HG03045 (cell line): Measurements from ENCODE around the gene CTNNBL1.
"Not testable (repeated sequence)": the region's sequence is repeated elsewhere in the genome, so short reads cannot be mapped to it uniquely, and the experiment has no call there.

Experiments used
- ATAC-seq: cut with Tn5 transposase; IDR thresholded peaks from one replicate; pipeline ENCODE4 v1.9.1; 2021; ENCODE audit warnings: mild to moderate bottlenecking, moderate library complexity; ENCODE audit not compliant: unreplicated experiment

CTNNBL1 gene

DNA sequence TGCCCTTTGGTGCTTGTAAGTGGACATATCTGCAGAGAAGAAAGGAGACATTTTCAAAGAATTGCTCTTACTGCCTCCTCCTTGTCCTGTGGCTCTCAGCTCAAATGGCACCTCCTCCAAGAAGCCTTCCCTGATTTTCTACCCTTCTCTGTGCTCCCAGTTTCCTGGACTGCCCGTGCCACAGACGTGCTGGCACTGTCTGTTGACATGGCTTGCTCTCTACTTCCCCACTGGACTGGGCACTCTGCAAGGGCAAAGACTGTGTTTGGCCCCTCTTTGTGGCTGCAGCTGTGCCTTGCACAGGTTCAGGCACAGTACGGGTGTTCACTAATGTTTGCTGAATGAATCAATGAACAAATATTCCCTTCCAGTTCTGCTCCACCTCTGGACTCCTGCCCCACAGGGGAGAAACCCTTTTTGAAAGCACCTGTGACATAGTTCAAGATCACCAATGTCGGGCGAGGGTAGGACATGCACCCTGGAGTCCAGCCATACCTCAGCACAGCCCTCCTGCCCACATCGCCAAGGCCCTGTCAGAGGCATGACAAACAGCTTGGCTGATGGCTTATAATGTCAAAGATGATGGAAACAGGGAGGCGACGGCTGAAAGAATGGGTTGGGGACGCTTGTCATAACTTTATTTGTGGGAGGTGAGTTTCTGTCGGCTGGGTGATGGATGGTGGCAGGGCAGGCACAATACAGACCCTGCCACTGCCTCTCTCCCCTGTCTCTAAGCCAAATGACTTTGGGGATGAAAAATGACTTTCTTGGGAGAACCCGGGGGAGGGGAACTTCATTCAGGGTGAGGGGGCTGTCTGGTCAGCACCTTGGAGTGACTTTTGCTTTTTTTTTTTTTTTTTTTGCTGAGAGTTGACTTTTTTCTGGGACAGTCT, 15.6 kb upstream of the CTNNBL1 start:
- no peak for ATAC-seq

DNA sequence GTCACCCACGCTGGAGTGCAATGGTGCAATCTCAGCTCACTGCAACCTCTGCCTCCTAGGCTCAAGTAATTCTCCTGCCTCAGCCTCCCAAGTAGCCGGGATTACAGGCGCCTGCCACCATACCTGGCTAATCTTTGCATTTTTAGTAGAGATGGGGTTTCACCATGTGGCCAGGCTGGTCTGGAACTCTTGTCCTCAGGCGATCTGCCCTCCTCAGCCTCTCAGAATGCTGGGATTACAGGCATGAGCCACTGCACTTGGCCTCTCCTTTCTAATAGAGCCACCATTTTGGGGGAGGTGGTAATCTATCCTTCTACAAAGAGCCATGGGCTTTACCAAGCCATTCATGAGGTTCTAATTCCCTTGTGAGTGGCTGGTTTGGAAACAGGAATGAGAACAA, 14.1 kb upstream of the CTNNBL1 start:
- not testable (repeated sequence) for ATAC-seq

DNA sequence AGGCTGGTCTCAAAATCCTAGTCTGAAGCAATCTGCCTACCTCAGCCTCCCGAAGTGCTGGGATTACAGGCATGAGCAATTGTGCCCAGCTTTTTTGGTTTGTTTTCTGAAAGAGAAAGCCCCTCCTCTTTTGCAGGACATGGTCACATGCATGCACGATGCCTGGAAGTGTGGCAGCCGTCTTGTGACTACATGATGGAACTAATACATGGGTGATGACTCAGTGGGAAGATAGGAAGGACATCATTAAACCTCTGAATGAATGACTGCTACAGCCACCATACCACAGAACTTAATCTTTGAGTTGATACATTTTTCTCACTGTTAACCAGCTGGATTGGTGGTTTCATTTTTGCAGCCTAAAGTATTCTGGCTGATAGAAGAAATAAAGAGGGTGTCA, 13.4 kb upstream of the CTNNBL1 start:
- no peak for ATAC-seq

DNA sequence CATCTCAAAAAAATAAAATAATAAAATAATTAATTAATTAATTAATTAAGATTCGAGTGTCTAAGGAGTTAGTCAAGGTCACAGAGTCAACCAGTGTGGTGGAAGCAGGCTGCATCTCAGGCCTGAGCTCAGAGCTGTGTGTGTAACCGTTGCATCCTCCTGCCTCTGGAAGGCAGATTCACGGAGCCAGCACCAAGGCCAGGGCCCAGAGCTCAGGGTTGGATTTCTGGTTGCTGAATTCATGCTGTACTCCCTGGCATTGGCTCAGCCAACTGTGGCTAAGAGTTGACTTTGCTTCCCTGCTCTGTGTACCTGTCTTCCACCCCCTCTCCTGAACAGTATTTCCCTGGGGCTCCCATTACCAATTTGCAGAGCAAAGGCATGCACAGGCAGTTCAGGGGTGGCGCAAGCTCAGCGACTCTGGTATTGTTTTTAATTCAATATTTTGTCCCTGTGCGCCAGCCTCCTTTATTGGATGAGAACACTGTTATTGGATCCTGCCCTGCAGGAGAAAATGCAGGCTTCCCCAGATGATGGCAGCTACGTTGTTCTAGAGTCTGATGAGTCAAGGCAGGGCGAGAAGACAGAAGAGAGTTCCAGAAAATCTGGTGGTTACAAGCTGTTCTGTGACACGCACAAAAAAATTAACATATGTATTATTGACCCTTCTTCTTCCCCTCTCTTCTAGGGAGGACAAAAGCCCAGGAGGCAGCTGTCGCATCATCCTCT, 12.3 kb upstream of the CTNNBL1 start:
- ATAC-seq, result no peak

DNA sequence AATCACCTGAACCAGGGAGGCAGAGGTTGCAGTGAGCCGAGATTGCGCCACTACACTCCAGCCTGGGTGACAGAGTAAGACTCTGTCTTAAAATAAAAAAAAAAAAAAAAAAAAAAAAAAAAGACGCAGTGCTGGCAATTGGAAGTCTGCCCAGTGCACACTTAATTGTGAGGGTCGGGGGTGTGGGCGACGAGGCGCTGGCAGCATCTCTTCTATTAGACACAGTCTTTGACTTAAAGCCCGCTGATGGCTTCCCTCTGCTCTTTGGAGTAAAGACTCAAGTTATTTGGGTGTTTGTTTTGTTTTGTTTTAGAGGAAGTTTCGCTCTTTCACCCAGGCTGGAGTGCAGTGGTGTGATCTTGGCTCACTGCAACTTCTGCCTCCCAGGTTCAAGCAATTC, 10.7 kb upstream of the CTNNBL1 start:
- not testable (repeated sequence) for ATAC-seq

DNA sequence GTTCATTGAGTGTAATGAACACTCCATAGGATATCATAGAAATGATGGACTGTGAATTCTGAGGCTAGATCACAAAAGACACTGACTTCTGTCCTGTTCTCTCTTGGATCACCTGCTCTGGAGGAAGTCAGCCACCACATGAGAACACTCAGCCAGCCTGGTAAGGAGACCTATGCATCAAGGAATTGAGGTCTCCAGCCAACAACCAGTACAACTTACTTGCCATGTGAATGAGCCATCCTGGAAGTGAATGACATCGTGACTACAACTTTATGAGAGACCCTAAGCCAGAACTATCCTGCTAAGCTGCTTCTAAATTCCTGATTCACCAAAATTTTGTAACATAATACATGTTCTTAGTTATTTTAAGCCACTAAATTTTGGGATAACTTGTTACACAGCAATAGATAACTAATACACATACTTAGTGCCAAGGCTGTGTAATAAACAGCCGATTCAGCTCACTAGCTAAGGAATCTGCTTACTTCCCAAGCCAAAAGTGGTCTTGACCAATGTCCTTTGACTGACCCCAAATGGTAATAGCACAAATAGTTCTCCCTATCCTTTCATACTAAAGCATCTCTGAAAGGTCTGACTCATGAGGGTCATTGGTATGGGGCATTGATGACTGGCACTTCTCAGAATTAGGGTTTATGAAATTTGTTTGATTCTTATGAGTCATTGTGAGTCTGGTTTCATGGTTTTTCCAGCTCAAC, 6.9 kb upstream of the CTNNBL1 start:
- ATAC-seq, result no peak

DNA sequence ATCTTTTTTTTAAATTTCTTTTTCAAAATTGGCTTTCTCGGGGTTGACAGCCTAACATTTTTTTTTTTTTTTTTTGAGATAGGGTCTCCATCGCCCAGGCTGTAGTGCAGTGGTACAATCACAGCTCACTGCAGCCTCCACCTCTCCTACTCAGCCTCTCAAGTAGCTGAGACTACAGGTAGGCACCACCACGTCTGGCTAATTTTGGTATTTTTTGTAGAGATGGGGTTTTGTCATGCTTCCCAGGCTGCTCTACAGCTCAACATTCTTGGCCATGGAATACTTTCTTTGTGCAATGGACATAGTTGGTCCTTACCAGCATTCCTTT, 6.4 kb upstream of the CTNNBL1 start:
- ATAC-seq, result no peak

DNA sequence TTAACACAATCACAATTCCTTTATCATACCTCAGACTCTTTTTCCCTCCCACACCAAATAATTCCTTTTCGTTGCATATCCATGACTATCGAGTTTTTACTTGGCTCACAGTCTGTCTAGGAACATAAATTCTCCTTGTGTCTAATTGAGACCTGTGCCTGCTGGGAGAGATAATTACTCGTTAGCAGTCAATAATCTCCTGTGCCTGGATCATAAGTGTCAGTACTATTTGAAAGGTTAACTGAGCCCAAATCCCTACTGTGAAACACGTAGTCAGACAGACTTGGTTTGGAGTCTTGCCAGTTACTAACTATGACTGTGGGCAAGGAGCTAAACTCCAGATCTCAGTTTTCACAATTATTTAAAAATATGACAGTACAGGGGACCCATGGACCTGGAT, 5.7 kb upstream of the CTNNBL1 start:
- ATAC-seq, result no peak

DNA sequence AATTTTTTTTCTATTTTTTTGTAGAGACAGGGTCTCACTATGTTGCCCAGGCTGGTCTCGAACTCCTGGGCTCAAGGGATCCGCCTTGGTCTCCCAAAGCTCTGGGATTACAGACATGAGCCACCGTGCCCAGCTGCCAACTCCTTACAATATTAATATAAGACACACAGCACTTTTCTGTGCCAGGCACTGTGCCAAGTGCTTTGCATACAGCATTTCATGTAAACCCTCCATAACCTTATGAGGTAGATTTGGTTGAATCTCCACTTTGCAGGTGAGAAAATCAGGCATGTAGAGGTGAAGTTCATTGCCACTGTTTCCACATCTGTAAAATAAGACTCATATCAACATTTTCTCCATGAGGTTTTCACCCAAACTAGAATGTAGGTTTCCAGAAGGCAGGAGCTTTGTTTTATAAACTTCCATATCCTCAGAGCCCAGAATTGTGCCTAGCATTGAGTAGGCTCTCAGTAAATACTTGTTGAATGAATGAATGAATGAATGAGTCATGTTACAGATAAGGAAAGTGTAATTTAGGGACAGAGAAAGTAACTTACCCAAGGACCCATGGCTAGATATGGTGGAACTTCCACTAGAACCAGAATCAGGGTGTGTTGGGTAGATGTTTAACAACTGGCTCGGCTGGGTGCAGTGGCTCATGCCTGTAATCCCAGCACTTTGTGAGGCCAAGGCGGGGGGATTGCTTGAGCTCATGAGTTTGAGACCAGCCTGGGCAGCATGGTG, 3.0 kb upstream of the CTNNBL1 start:
- ATAC-seq, result no peak

DNA sequence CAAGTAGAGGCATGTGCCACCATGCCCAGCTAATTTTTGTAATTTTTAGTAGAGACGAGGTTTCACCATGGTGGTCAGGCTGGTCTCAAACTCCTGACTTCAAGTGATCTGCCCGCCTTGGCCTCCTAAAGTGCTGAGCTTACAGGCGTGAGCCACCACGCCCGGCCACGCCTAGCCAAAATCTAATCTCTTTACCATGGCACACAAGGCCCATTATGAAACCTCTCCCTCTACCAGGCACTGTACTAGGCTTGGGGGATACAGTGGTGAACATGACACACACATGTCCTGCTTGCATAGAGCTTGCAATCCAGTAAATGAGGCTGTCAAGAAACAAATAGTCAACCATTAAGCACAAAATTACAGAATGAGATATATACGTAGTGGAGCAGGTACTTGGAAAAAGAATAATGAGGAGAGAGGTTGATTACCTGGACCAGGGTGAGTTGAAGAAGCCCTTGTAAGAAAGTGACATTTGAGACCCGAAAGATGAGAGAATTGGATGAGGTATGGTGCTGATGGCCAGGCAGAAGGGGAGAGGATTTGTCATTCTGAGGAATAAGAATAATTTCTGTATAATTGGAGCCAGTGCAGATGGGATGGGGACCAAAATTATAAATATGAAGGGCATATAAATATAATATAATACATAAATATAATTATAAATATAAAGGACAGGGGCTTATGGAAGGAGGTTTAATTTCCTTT, 1.2 kb upstream of the CTNNBL1 start:
- no peak for ATAC-seq

DNA sequence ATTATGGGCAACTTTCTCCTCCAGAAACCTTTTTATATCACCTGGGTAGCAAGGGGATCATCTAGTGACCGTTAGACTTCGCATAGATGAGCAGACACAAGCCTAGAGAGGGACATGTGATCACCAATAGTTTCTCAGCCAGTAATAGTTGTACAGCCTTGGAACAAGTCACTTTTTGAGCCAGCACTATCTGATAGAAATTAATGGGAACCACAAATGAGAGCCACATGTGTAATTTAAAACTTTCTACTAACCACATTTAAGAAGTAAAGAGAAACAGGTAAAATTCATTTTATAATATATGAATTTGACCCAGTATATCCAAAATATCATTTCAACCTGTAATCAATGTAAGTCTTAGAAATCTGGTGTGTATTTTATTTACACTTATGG, 592 bp upstream of the CTNNBL1 start:
- ATAC-seq, result no peak

DNA sequence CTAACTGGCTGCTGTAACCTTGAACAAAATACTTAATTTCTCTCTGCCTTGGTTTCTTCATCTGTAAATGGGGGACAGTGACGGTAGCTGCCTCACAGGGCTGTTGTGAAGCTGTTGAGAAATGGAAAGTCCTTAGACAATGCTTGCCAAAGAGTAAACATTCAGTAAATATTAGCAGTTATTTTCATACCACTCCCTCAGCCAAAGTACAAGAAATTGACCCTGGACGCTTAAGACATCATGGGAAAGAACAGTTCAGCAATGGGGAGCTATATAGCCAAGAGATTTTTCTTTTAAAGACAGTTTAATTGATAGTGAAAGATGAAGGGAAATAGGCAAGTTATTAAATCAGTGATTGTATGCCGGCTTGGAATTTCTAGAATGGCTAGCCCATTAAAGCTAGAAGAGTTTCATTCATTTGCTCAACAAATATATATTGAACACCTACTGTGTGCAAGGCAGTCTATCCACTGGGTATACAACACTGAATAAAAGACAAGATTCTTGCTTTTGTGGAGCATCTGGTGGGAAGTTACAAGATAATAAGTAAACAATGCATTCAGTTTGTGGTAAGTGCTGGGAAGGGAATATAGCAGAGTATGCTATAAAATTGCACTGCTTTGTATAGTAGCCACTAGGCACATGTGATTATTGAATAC, 2.0 kb downstream of the CTNNBL1 start:
- no peak for ATAC-seq

DNA sequence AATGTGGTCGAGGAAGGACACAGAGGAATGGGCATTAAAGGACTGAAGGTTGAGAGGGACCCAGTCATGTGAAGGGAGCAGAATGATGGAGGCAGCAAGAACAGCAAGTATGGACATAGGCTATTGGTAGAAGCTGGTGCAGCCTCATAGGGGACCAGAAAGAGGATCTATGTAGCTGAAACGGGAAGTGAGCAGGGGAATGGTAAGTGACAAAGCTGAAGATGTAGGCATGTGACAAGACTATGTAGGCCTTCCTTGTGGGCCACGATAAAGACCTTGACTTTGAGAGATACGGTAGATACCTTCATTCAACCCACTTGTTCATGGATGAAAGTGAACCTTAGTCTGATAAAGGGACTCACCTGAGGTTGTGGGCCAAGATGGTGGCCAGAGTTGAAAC, 3.5 kb downstream of the CTNNBL1 start:
- no peak for ATAC-seq

DNA sequence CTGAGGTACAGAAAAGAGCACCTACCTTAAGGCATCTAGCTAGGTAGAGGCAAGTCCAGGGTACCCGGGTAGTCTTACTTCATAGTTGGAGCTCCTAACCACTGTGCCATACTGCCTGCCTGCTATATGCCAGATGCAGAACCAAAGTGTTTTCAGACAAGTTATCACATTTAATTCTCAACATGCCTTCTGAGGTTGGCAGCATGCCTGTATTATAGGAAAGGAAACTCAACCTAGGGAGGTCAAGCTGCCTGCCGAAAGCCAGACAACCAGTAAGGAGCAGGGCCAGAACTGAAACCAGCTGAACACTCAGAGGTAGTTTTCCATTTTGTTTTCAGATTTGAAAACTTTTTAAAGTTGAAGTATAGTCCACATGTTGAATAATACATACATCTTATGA, 5.4 kb downstream of the CTNNBL1 start:
- no peak for ATAC-seq

DNA sequence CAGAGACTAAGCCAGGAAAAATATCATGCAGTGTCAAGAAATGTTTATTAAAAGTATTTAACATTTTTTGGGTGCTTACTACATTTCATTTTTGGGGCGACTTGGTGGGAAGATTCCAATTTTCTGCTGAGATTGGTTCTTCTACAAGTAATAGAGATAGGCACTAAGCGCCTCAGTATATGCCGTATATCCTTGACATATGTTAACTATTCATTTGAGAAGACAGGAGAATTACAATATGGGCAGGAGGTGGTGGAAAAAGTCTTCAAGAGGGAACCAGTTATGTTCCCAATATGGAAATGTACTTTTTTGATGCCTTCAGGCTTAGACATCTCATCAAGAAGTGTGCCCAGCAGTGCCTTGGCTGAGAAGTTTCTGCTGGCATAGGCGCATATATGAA, 6.5 kb downstream of the CTNNBL1 start:
- ATAC-seq, result no peak

DNA sequence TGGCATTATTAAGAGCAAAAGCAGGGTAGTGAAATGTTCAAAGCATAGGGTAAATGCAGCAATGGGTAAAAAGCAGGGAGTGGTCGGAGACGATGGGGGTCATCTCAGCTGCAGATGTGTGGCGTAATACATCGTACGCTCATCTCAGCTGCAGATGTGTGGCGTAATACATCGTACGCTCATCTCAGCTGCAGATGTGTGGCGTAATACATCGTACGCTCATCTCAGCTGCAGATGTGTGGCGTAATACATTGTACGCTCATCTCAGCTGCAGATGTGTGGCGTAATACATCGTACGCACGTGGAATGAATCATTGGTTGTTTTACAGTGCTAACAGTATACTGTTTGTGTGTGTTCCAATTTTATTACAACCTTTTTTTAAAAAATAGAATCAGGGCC, 7.8 kb downstream of the CTNNBL1 start:
- not testable (repeated sequence) for ATAC-seq

DNA sequence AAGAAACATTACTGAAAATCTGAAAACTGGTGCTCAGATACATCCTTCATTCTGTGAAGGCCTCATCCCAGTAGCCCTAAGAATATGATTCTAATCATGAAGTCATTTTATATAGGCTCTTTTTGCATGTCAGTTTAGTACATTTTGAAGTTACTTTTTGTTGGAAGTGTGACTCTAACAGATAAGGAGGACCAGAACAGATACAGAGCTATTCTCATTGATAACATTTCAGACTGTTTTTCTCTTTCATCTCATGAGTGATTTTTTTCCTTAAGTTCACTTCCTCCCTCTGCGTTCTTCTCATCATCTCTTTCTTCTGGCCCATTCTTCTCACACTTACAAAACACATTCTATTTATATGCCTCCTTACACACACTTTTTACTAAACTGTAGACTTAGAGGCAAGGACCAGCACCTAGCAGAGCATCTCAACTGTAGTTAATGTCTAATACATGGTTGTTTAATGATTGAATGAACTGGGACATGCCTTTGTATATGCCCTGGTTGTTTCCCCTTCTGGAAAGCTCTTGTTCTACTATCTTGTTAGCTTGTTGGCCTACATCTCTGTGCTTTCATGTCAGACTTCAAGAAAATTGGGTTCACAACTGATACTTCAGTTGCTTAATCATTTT, 8.7 kb downstream of the CTNNBL1 start:
- no peak for ATAC-seq

DNA sequence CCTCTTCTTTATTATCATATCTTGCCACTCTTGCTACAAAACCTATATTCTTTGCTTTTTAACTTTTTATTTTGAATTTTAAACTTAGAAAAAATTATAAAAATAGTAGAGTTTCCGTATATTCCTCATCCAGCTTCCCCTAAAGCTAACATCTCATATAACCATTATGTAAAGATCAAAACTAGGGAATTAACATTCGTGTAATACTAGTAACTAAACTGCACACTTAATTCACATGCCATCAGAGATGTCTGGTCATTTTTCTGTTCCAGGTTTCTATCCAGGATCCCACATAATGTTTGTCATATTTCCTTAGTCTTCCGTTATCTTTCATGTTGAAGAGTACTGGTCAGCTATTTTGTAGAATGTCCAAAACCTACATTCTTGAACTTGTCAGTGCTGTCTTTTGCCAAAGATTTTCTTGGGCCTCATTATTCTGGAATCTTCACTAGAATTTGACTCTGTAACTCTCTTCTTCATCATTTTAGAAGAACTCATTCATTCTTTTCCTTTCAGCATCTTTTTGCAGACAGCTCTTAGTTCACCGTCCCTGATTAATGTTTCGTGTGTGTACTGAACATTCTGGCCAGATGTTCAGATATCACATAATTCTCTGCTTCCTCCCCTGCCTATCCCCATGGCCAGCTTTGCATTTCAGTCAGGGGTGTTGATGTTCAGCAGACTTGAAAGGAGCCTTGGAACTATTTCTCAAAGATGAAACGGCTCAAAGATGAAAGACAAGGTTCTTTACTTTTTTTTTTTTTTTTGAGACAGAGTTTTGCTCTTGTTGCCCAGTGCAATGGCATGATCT, 9.4 kb downstream of the CTNNBL1 start:
- no peak for ATAC-seq

DNA sequence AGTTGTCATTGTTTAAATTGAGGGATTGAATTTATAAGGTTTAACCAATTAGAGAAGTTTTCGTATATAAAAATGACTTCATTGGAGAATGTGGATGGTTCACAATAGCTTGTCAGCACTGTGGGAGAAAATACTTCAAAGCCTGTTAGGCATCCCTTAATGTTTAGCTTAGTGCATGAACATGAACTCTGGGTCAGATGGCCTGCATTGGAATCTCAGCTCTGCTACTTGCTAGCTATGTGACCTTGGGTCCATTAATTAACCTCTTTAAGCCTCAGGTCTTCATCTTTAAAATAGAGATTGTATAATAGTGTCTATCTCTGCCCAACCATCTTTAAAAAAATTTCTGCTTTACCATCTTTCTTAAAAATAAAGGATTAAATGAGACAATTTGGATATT, 11.1 kb downstream of the CTNNBL1 start:
- no peak for ATAC-seq
